Activated CD8-positive, alpha-beta T cell treated with anti-CD3 and anti-CD28 coated beads for 36 hours (primary cell): Measurements from ENCODE around the gene MYO10. TPM values are rescaled to one million over a fixed set of nuclear protein-coding genes. Genes with fewer than 3 reads are reported as not detected.

Experiments
- ATAC-seq: fragments of 200-7000 bp; cut with Tn5 transposase; one replicate; pipeline ENCODE4 v1.10.0; 2021; ENCODE audit warnings: mild to moderate bottlenecking, moderate library complexity
- CTCF ChIA-PET: fragments of 350-600 bp; sonication (Branson Sonifier 250); formaldehyde crosslinking; loops from one replicate; lab custom pipeline; 2021; ENCODE audit warnings: antibody characterized with exemption; lab: Charles Lee
- POLR2A ChIA-PET: fragments of 350-600 bp; sonication (Branson Sonifier 250); formaldehyde crosslinking; loops from one replicate; lab custom pipeline; 2021; ENCODE audit warnings: antibody characterized with exemption; lab: Charles Lee
- DNase-seq: peaks from one replicate; pipeline ENCODE4 v3.0.0-alpha.2; 2020
- H3K27ac Mint-ChIP-seq: one replicate; pipeline ENCODE4 v1.8.0; 2021; ENCODE audit warnings: mild to moderate bottlenecking, mixed read lengths
- H3K27me3 Mint-ChIP-seq: one replicate; pipeline ENCODE4 v1.8.0; 2021; ENCODE audit warnings: mixed read lengths
- H3K36me3 Mint-ChIP-seq: one replicate; pipeline ENCODE4 v1.8.0; 2021; ENCODE audit warnings: low read depth, mixed read lengths
- H3K4me1 Mint-ChIP-seq: one replicate; pipeline ENCODE4 v1.8.0; 2021; ENCODE audit warnings: low read depth, mixed read lengths
- H3K4me3 Mint-ChIP-seq: one replicate; pipeline ENCODE4 v1.8.0; 2021; ENCODE audit warnings: mild to moderate bottlenecking, moderate library complexity, mixed read lengths
- H3K9me3 Mint-ChIP-seq: one replicate; pipeline ENCODE4 v1.8.0; 2021; ENCODE audit warnings: mixed read lengths
- CTCF ChIP-seq: fragments of 200-600 bp; IDR thresholded peaks from one replicate; pipeline ENCODE4 v1.8.0; 2022; ENCODE audit warnings: antibody characterized with exemption, mild to moderate bottlenecking
- intact Hi-C: fragments of 100-400 bp; cut with micrococcal nuclease; formaldehyde crosslinking; loops from one replicate; pipeline ENCODE4 v1.10.0; 2022
- total RNA-seq, 2 experiments: library from RNA; stranded (reverse); gene quantifications; one replicate each; pipeline ENCODE4 v1.2.3, GENCODE V29; 2021

Gene MYO10
- total RNA-seq, 2 experiments from 2014 or later = 0.09 TPM; not detected in 1

- H3K4me3 Mint-ChIP-seq = no peak overlapping the region
- intact Hi-C loops = no loop called here
- H3K27me3 Mint-ChIP-seq = peaks cover 2% of the 10 kb centered on the region
- no peaks in the 10 kb centered on the region for H3K36me3 Mint-ChIP-seq
- ChIA-PET POLR2A (no interaction called here), CTCF (no interaction called here)
- DNase-seq = no peak
- ATAC-seq = no peak
- no peaks in the 10 kb centered on the region for H3K4me1 Mint-ChIP-seq
- no peak for TF ChIP-seq CTCF
- no peak overlapping the region for H3K27ac Mint-ChIP-seq
- no peaks in the 10 kb centered on the region for H3K9me3 Mint-ChIP-seq
These were observed 126.5 kb downstream of the MYO10 start for GRCh38 chr5:16809395-16810207.

- Mint-ChIP-seq H3K4me1 (no peaks in the 10 kb centered on the region), H3K27ac (no peak overlapping the region), H3K36me3 (no peaks in the 10 kb centered on the region), H3K9me3 (no peaks in the 10 kb centered on the region), H3K4me3 (no peak overlapping the region), H3K27me3 (peaks cover 2% of the 10 kb centered on the region)
- ChIA-PET CTCF (no interaction called here), POLR2A (no interaction called here)
- no peak for ATAC-seq
- no peak for DNase-seq
- intact Hi-C loops = no loop called here
- TF ChIP-seq CTCF = no peak
These were observed 127.1 kb downstream of the MYO10 start for GRCh38 chr5:16809010-16809394.

- TF ChIP-seq CTCF = no peak
- intact Hi-C loops = no loop called here
- no peak for ATAC-seq
- Mint-ChIP-seq H3K27ac (no peak overlapping the region), H3K4me1 (no peaks in the 10 kb centered on the region), H3K4me3 (no peak overlapping the region), H3K27me3 (peaks cover 2% of the 10 kb centered on the region), H3K9me3 (no peaks in the 10 kb centered on the region), H3K36me3 (no peaks in the 10 kb centered on the region)
- ChIA-PET CTCF (interaction anchor here (2.1 kb wide), 1 partner anchor 382 kb away, joined by 6 read pairs; no protein-coding TSS in a partner anchor), POLR2A (no interaction called here)
- no peak for DNase-seq
These were observed 128.1 kb downstream of the MYO10 start for GRCh38 chr5:16808021-16808420.

GRCh38 chr5:16807547-16807864, 128.6 kb downstream of the MYO10 start:
- intact Hi-C loops = no loop called here
- no peak for DNase-seq
- Mint-ChIP-seq H3K36me3 (no peaks in the 10 kb centered on the region), H3K9me3 (no peaks in the 10 kb centered on the region), H3K27me3 (peaks cover 2% of the 10 kb centered on the region), H3K4me3 (no peak overlapping the region), H3K4me1 (no peaks in the 10 kb centered on the region), H3K27ac (no peak overlapping the region)
- no peak for TF ChIP-seq CTCF
- POLR2A ChIA-PET = no interaction called here
- CTCF ChIA-PET = interaction anchor here (2.1 kb wide), 1 partner anchor 383 kb away, joined by 6 read pairs; no protein-coding TSS in a partner anchor
- no peak for ATAC-seq

- POLR2A ChIA-PET = no interaction called here
- no peak for TF ChIP-seq CTCF
- no peak overlapping the region for H3K27ac Mint-ChIP-seq
- H3K4me1 Mint-ChIP-seq = no peaks in the 10 kb centered on the region
- ATAC-seq (no peak), DNase-seq (no peak)
- CTCF ChIA-PET = interaction anchor here (0.6 to 2.1 kb wide), 2 partner anchors 383 to 554 kb away, joined by 3 to 6 read pairs; no protein-coding TSS in a partner anchor
- H3K4me3 Mint-ChIP-seq = no peak overlapping the region
- H3K9me3 Mint-ChIP-seq = no peaks in the 10 kb centered on the region
- no peaks in the 10 kb centered on the region for H3K36me3 Mint-ChIP-seq
- intact Hi-C loops = no loop called here
- peaks cover 3% of the 10 kb centered on the region for H3K27me3 Mint-ChIP-seq
These were observed 129.2 kb downstream of the MYO10 start for GRCh38 chr5:16806711-16807546.
